ENCODE results near the gene PRM2.
A peak's percentile ranks its signal among the peaks of the same experiment; 100 is the strongest.

DNA sequence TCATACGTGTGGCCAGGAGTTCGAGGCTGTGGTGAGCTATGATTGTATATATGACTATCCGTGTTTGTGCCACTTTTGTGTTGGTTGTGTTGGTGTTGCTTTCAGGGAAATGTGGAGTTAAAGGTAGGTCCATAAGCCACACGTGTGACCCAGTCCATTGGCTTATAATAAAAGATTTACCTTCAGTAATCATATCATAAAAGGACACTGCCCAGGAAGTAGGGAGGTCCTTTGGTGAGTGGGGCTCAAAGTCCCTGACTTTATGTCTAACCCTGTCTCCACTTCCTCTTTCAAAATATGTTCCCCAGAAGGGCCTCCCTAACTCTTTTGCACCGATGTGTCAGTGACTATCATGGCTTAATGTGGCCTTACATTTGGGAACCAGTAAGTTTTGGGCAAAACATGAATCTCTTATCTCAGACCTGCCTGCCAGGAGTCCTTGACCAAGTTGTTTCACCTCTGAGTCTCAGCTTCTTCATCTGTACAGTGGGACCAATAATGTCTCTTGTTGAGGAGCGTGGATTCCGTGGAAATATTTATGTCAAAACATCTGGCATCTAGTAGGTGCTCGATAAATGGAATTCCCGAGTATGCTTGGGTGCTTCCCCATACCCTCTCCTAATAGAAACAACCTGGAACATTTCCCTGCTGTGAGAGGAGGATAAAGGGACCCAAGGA, 12.0 kb downstream of the PRM2 start:
- TF ChIP-seq POLR2AphosphoS5 (IDR thresholded peaks at IDR 0.05; ENCODE audit: low read depth) (no peak), GABPA (IDR thresholded peaks at IDR 0.05; ENCODE audit: low read depth) (no peak), SPI1 (IDR thresholded peaks at IDR 0.05; ENCODE audit: borderline replicate concordance, low read depth) (peak; percentile 94)
- TF ChIP-seq, protein P1, sequence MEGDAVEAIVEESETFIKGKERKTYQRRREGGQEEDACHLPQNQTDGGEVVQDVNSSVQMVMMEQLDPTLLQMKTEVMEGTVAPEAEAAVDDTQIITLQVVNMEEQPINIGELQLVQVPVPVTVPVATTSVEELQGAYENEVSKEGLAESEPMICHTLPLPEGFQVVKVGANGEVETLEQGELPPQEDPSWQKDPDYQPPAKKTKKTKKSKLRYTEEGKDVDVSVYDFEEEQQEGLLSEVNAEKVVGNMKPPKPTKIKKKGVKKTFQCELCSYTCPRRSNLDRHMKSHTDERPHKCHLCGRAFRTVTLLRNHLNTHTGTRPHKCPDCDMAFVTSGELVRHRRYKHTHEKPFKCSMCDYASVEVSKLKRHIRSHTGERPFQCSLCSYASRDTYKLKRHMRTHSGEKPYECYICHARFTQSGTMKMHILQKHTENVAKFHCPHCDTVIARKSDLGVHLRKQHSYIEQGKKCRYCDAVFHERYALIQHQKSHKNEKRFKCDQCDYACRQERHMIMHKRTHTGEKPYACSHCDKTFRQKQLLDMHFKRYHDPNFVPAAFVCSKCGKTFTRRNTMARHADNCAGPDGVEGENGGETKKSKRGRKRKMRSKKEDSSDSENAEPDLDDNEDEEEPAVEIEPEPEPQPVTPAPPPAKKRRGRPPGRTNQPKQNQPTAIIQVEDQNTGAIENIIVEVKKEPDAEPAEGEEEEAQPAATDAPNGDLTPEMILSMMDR (IDR thresholded peaks at IDR 0.05; ENCODE audit: insufficient read depth, low read length): no peak
- TF ChIP-seq, protein P2, sequence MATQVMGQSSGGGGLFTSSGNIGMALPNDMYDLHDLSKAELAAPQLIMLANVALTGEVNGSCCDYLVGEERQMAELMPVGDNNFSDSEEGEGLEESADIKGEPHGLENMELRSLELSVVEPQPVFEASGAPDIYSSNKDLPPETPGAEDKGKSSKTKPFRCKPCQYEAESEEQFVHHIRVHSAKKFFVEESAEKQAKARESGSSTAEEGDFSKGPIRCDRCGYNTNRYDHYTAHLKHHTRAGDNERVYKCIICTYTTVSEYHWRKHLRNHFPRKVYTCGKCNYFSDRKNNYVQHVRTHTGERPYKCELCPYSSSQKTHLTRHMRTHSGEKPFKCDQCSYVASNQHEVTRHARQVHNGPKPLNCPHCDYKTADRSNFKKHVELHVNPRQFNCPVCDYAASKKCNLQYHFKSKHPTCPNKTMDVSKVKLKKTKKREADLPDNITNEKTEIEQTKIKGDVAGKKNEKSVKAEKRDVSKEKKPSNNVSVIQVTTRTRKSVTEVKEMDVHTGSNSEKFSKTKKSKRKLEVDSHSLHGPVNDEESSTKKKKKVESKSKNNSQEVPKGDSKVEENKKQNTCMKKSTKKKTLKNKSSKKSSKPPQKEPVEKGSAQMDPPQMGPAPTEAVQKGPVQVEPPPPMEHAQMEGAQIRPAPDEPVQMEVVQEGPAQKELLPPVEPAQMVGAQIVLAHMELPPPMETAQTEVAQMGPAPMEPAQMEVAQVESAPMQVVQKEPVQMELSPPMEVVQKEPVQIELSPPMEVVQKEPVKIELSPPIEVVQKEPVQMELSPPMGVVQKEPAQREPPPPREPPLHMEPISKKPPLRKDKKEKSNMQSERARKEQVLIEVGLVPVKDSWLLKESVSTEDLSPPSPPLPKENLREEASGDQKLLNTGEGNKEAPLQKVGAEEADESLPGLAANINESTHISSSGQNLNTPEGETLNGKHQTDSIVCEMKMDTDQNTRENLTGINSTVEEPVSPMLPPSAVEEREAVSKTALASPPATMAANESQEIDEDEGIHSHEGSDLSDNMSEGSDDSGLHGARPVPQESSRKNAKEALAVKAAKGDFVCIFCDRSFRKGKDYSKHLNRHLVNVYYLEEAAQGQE (IDR thresholded peaks at IDR 0.05; ENCODE audit: insufficient replicate concordance, low read depth): no peak

Measured in HL-60 (cell line).